ENCODE measurements around the gene ADCK1.

ADCK1 gene

DNA sequence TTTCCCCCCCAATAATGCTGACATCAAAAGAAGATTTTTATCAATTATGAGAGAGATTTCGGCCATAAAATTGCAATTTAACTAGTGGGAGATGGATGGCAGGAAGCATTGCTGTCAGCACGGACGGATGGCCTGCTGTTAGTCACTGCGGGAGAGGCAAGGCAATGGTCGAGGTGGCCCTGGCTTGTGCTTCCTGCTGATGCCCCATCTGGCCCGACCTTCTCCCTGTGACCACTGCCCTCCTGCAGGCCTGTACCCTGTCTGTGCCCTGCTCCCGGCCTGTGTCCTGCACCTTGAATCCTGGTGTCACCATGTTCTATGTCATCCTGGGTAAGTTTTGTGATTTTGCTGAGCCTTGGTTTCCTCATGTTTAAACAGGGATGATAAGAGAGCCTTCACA lies 67.6 kb downstream of the ADCK1 start:
- in situ Hi-C loops (cut with MboI; ENCODE audit: low pct_unique_long_range_greater_than_20kb, low sequenced_read_pairs, unreplicated experiment) = loop anchor here (25.0 kb wide), 1 partner anchor 720 kb away; no protein-coding TSS in a partner anchor
- TF ChIP-seq, protein P1, sequence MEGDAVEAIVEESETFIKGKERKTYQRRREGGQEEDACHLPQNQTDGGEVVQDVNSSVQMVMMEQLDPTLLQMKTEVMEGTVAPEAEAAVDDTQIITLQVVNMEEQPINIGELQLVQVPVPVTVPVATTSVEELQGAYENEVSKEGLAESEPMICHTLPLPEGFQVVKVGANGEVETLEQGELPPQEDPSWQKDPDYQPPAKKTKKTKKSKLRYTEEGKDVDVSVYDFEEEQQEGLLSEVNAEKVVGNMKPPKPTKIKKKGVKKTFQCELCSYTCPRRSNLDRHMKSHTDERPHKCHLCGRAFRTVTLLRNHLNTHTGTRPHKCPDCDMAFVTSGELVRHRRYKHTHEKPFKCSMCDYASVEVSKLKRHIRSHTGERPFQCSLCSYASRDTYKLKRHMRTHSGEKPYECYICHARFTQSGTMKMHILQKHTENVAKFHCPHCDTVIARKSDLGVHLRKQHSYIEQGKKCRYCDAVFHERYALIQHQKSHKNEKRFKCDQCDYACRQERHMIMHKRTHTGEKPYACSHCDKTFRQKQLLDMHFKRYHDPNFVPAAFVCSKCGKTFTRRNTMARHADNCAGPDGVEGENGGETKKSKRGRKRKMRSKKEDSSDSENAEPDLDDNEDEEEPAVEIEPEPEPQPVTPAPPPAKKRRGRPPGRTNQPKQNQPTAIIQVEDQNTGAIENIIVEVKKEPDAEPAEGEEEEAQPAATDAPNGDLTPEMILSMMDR (IDR thresholded peaks at IDR 0.05; ENCODE audit: extremely low read depth, insufficient read depth, missing control alignments) = no peak
- DNase-seq (ENCODE audit: low spot score) = no peak

DNA sequence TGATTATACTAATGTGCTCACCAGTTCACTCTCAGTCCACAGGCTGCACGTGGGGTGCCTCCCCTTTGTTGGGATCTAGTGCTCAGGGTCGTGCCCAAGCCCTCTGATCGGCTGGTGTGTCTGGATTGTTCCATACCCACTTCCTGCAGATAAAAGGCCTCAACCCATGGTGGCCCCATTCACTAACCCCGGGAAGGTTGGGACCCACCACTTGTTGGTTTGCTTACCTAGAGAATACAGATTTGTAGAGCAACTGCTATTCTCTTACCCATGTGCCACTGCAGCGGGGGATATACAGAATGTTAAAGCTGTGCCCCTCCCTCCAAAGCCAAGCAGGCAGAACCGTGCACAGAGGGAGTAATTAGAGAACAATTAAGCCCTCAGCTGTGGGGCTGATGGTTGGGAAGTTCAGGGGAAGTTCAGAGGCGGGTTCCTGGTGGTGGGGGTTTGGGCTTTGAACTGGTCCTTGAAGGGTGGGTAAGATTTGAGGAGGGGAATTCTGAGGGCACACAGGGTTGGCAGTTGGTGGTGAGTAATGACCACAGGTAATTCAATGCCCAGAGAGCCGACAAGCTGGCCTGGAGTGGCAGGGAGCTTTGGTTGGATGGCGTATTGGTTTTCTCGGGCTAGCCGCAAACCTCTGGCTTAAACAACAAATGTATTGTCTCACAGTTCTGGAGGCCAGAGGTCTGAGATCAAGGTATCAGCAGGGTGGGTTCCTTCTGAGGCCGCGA lies 68.8 kb downstream of the ADCK1 start:
- TF ChIP-seq, protein P1 (IDR thresholded peaks at IDR 0.05; ENCODE audit: extremely low read depth, insufficient read depth, missing control alignments) = no peak
- in situ Hi-C loops (cut with MboI; ENCODE audit: low pct_unique_long_range_greater_than_20kb, low sequenced_read_pairs, unreplicated experiment) = loop anchor here (25.0 kb wide), 1 partner anchor 719 kb away; no protein-coding TSS in a partner anchor
- no peak for DNase-seq (ENCODE audit: low spot score)

DNA sequence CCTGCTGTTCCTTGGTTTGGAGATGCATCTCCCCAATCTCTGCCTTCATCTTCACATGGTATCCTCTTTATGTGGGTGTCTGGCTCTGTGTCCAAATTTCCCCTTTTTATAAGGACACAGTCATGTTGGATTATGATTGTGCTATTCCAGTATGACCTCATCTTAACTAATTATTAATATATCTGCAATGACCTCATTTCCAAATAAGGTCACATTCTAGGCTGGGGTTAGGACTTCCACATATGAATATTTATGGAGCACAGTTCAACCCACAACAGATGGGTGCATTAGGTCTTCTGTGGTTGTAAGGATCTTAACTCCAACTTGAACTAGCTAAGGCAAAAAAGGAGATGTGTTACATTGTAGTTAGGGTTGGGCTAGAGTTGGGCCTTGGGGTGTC lies 69.4 kb downstream of the ADCK1 start:
- DNase-seq (ENCODE audit: low spot score) = no peak
- in situ Hi-C loops (cut with MboI; ENCODE audit: low pct_unique_long_range_greater_than_20kb, low sequenced_read_pairs, unreplicated experiment) = loop anchor here (25.0 kb wide), 1 partner anchor 718 kb away; no protein-coding TSS in a partner anchor
- TF ChIP-seq, protein P1 (IDR thresholded peaks at IDR 0.05; ENCODE audit: extremely low read depth, insufficient read depth, missing control alignments) = no peak

DNA sequence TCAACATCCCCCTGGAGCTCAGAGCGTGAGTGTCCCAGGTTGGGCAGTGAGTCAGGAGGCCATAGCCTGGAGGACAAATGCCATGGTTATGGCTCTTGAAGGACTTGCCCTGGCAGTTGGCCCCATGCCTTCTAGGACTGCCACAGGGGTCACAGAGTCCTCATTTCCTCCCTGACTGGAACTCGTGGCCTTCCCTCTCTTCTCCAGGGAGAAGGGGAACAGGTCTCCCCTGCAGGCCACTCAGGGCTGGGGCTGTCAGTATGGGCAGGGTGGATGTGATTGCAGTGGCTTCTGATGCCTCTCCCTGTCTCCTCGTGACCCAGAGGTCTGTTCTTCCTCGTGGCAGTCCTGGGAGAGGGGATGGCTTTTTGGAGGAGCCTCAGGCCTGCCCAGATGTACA lies 70.7 kb downstream of the ADCK1 start:
- in situ Hi-C loops (cut with MboI; ENCODE audit: low pct_unique_long_range_greater_than_20kb, low sequenced_read_pairs, unreplicated experiment) = loop anchor here (25.0 kb wide), 1 partner anchor 717 kb away; no protein-coding TSS in a partner anchor
- DNase-seq (ENCODE audit: low spot score) = no peak
- TF ChIP-seq, protein P1 (IDR thresholded peaks at IDR 0.05; ENCODE audit: extremely low read depth, insufficient read depth, missing control alignments) = no peak

DNA sequence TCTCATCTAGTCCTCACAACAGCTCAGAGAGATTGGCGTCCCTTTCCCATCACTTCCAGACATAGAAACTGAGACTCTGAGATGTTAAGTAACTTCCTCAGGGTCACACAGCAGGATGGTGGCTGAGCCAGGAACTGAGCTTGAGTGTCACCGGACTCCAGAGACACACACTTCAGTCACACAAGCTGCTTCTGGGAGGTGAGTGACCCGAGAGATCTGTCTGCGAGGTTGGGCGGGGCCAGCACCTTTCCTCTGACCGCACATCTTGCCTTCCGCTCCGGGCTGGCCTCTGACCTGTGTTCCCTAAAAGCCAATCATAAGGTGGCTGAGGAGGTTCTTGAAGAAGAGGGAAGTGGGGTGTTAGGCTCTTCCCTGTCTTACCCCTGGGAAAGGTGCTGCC lies 72.2 kb downstream of the ADCK1 start:
- in situ Hi-C loops (cut with MboI; ENCODE audit: low pct_unique_long_range_greater_than_20kb, low sequenced_read_pairs, unreplicated experiment) = loop anchor here (25.0 kb wide), 1 partner anchor 715 kb away; no protein-coding TSS in a partner anchor
- TF ChIP-seq, protein P1 (IDR thresholded peaks at IDR 0.05; ENCODE audit: extremely low read depth, insufficient read depth, missing control alignments) = no peak
- no peak for DNase-seq (ENCODE audit: low spot score)

DNA sequence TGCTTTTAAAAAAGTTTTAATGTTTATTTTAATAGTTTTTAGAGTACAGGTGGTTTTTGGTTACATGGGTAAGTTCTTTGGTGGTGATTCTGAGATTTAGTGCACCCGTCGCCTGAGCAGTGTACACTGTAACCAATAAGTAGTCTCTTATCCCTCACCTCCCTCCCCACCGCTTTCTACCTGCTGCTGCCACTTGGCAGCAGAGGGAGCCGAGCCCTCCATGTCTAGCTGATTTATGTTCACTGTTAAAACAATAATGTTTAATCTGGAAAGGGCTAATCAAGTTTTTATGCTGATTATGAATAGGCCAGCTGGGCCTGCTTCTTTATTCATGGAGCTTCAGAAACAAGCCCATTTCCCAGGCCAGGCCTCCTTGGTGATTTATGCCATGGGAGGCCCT lies 73.1 kb downstream of the ADCK1 start:
- DNase-seq (ENCODE audit: low spot score) = no peak
- TF ChIP-seq, protein P1 (IDR thresholded peaks at IDR 0.05; ENCODE audit: extremely low read depth, insufficient read depth, missing control alignments) = no peak
- in situ Hi-C loops (cut with MboI; ENCODE audit: low pct_unique_long_range_greater_than_20kb, low sequenced_read_pairs, unreplicated experiment) = loop anchor here (25.0 kb wide), 1 partner anchor 714 kb away; no protein-coding TSS in a partner anchor
